Measurements from ENCODE around the gene SSPN. TPM values are rescaled to one million over a fixed set of nuclear protein-coding genes. Genes with fewer than 3 reads are reported as not detected.

Gene SSPN
- total RNA-seq, 4 donors from 2014 or later, result 4.5 to 19.0 (median 11.8) TPM

- no peaks in the 10 kb centered on the region for H3K9me3 ChIP-seq
- no peaks in the 10 kb centered on the region for H3K27me3 ChIP-seq
- WGBS, result 21% methylated on average over 5 of the region's 5 CpGs
- no peaks in the 10 kb centered on the region for H3K36me3 ChIP-seq
- H3K27ac ChIP-seq, result peak overlapping the region; percentile 87
- H3K4me3 ChIP-seq, result peak overlapping the region; percentile 74
- peaks cover 35% of the 10 kb centered on the region for H3K4me1 ChIP-seq
- TF ChIP-seq CTCF (IDR thresholded peaks at IDR 0.05) (no peak), POLR2A (IDR thresholded peaks at IDR 0.05) (no peak), POLR2AphosphoS5 (IDR thresholded peaks at IDR 0.05) (no peak), EP300 (IDR thresholded peaks at IDR 0.05) (no peak)
- DNase-seq (ENCODE audit: low spot score in 2 of 2), result no peak
Measured at GRCh38 chr12:26196421-26196716, 996 bp downstream of the SSPN start.

- Histone ChIP-seq H3K27me3 (no peaks in the 10 kb centered on the region), H3K4me3 (no peak overlapping the region), H3K9me3 (no peaks in the 10 kb centered on the region), H3K36me3 (no peaks in the 10 kb centered on the region), H3K4me1 (peaks cover 35% of the 10 kb centered on the region), H3K27ac (no peak overlapping the region)
- 83% methylated on average over 3 of the region's 3 CpGs for WGBS
- DNase-seq (ENCODE audit: low spot score in 2 of 2), result no peak
- no peak for TF ChIP-seq POLR2AphosphoS5 (IDR thresholded peaks at IDR 0.05)
- no peak for TF ChIP-seq EP300 (IDR thresholded peaks at IDR 0.05)
- TF ChIP-seq CTCF (IDR thresholded peaks at IDR 0.05), result no peak
- TF ChIP-seq POLR2A (IDR thresholded peaks at IDR 0.05), result no peak
Measured at GRCh38 chr12:26197832-26198231, 2.5 kb downstream of the SSPN start.

- 25% methylated on average over 4 of the region's 4 CpGs for whole genome bisulfite sequencing
- Histone ChIP-seq H3K4me1 (peaks cover 35% of the 10 kb centered on the region), H3K27ac (no peak overlapping the region), H3K27me3 (no peaks in the 10 kb centered on the region), H3K9me3 (no peaks in the 10 kb centered on the region), H3K4me3 (no peak overlapping the region), H3K36me3 (no peaks in the 10 kb centered on the region)
- DNase-seq (ENCODE audit: low spot score in 2 of 2), result peak in 1 of 2 donors; percentile 69
- TF ChIP-seq CTCF (IDR thresholded peaks at IDR 0.05), result no peak
- no peak for TF ChIP-seq POLR2AphosphoS5 (IDR thresholded peaks at IDR 0.05)
- no peak for TF ChIP-seq EP300 (IDR thresholded peaks at IDR 0.05)
- TF ChIP-seq POLR2A (IDR thresholded peaks at IDR 0.05), result no peak
Measured at GRCh38 chr12:26198742-26199141, 3.4 kb downstream of the SSPN start.

- Histone ChIP-seq H3K27me3 (no peaks in the 10 kb centered on the region), H3K4me3 (no peak overlapping the region), H3K4me1 (peaks cover 8% of the 10 kb centered on the region), H3K9me3 (no peaks in the 10 kb centered on the region), H3K27ac (no peak overlapping the region), H3K36me3 (no peaks in the 10 kb centered on the region)
- no peak for TF ChIP-seq POLR2A (IDR thresholded peaks at IDR 0.05)
- no peak for TF ChIP-seq EP300 (IDR thresholded peaks at IDR 0.05)
- no peak for TF ChIP-seq POLR2AphosphoS5 (IDR thresholded peaks at IDR 0.05)
- TF ChIP-seq CTCF (IDR thresholded peaks at IDR 0.05), result no peak
- WGBS, result 83% methylated on average over 4 of the region's 4 CpGs
- DNase-seq (ENCODE audit: low spot score in 2 of 2), result no peak
Measured at GRCh38 chr12:26203167-26203780, 7.9 kb downstream of the SSPN start.

- DNase-seq (ENCODE audit: low spot score in 2 of 2), result no peak
- Histone ChIP-seq H3K27me3 (no peaks in the 10 kb centered on the region), H3K9me3 (no peaks in the 10 kb centered on the region), H3K4me1 (no peaks in the 10 kb centered on the region), H3K4me3 (no peak overlapping the region), H3K36me3 (no peaks in the 10 kb centered on the region), H3K27ac (no peak overlapping the region)
- 64% methylated on average over 9 of the region's 9 CpGs for WGBS
- TF ChIP-seq POLR2A (IDR thresholded peaks at IDR 0.05) (no peak), EP300 (IDR thresholded peaks at IDR 0.05) (no peak), POLR2AphosphoS5 (IDR thresholded peaks at IDR 0.05) (no peak), CTCF (IDR thresholded peaks at IDR 0.05) (no peak)
Measured at GRCh38 chr12:26204612-26205289, 9.4 kb downstream of the SSPN start.
